ENCODE measurements around the gene IQCE.

DNA sequence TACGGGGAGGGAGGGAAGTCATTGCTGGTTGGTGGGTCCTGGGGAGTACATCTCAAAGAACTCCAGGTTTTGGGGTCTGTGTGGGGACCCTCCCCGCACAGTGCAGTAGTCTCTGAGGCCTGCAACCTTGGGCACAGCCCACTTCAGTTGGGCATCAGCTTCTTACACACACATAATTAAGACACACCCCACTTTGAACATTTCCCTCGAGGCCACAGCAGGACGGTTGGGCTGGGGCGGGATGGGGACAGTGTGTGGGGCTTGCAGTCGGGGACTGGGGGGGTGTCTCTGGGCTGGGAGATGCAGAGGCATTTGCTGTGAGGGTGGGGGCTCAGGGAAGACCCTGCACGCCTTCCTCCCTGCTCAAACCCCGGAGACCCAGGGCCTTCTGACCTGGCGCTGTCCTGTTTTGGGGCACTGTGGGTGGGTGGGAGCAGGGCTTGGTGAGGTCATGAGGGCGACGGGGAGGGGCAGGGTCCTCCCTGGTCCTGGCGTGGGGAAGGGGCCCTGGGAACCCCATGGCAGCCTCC is 38.0 kb upstream of the IQCE start:
- no peak for TF ChIP-seq FOXM1 (IDR thresholded peaks at IDR 0.05; ENCODE audit: borderline replicate concordance)
- no peak for TF ChIP-seq SP1 (IDR thresholded peaks at IDR 0.05)
- no peak for TF ChIP-seq ELF4 (IDR thresholded peaks at IDR 0.05)
- TF ChIP-seq, protein P1, sequence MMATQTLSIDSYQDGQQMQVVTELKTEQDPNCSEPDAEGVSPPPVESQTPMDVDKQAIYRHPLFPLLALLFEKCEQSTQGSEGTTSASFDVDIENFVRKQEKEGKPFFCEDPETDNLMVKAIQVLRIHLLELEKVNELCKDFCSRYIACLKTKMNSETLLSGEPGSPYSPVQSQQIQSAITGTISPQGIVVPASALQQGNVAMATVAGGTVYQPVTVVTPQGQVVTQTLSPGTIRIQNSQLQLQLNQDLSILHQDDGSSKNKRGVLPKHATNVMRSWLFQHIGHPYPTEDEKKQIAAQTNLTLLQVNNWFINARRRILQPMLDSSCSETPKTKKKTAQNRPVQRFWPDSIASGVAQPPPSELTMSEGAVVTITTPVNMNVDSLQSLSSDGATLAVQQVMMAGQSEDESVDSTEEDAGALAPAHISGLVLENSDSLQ (IDR thresholded peaks at IDR 0.05): no peak
- TF ChIP-seq ARNT (IDR thresholded peaks at IDR 0.05): no peak
